GM23338 (cell line): Measurements from ENCODE around the gene HSD17B1. TPM values are rescaled to one million over a fixed set of nuclear protein-coding genes. Genes with fewer than 3 reads are reported as not detected.
A peak's percentile ranks its signal among the peaks of the same experiment; 100 is the strongest.

Source experiments
- ATAC-seq: fragments of 200-7000 bp; cut with Tn5 transposase; 3 replicates; pipeline ENCODE4 v1.9.1; 2020
- DNase-seq: peaks from one replicate; pipeline ENCODE4 v3.0.0-alpha.2; 2015; ENCODE audit warnings: low spot score
- H2AFZ ChIP-seq: fragments of 200-600 bp; sonication (generic); 2 replicates; pipeline ENCODE4 v1.8.0; 2016; ENCODE audit warnings: antibody characterized with exemption, mild to moderate bottlenecking, moderate library complexity
- H3F3A ChIP-seq: fragments of 200-600 bp; sonication (generic); replicated peaks from 2 replicates; pipeline ENCODE4 v1.8.0; 2017; ENCODE audit warnings: antibody characterized with exemption, mixed run types, low read depth
- H3K27ac ChIP-seq: fragments of 200-600 bp; sonication (generic); 2 replicates; pipeline ENCODE4 v1.6.1; 2016; ENCODE audit warnings: low read depth
- H3K27me3 ChIP-seq: fragments of 200-600 bp; sonication (generic); 2 replicates; pipeline ENCODE4 v1.8.0; 2016; ENCODE audit warnings: mild to moderate bottlenecking, mixed run types, moderate library complexity; ENCODE audit not compliant: insufficient read depth
- H3K36me3 ChIP-seq: fragments of 200-600 bp; sonication (generic); 2 replicates; pipeline ENCODE4 v1.8.0; 2016; ENCODE audit warnings: mild to moderate bottlenecking; ENCODE audit not compliant: insufficient read depth
- H3K4me1 ChIP-seq: fragments of 200-600 bp; sonication (generic); 2 replicates; pipeline ENCODE4 v1.8.0; 2016; ENCODE audit warnings: mild to moderate bottlenecking, moderate library complexity; ENCODE audit not compliant: insufficient read depth
- H3K4me2 ChIP-seq: fragments of 200-600 bp; sonication (generic); 2 replicates; pipeline ENCODE4 v1.7.1; 2017; ENCODE audit warnings: mixed run types
- H3K4me3 ChIP-seq: fragments of 200-600 bp; sonication (generic); 2 replicates; pipeline ENCODE4 v1.6.1; 2016; ENCODE audit warnings: mixed run types
- H3K79me2 ChIP-seq: fragments of 200-600 bp; sonication (generic); replicated peaks from 2 replicates; pipeline ENCODE4 v1.8.0; 2017; ENCODE audit warnings: mild to moderate bottlenecking; ENCODE audit not compliant: insufficient read depth
- H3K9me2 ChIP-seq: fragments of 200-600 bp; sonication (generic); 2 replicates; pipeline ENCODE4 v1.8.0; 2017; ENCODE audit not compliant: insufficient read depth
- H4K20me1 ChIP-seq: fragments of 200-600 bp; sonication (generic); replicated peaks from 2 replicates; pipeline ENCODE4 v1.8.0; 2017; ENCODE audit warnings: mild to moderate bottlenecking; ENCODE audit not compliant: insufficient read depth
- H3K27ac Mint-ChIP-seq: 2 replicates; pipeline ENCODE4 v1.8.0; 2020; ENCODE audit warnings: inconsistent platforms, mild to moderate bottlenecking, moderate library complexity, mixed read lengths
- H3K27me3 Mint-ChIP-seq: 3 replicates; pipeline ENCODE4 v1.8.0; 2022; ENCODE audit warnings: low read depth, mild to moderate bottlenecking, moderate library complexity, mixed read lengths, inconsistent platforms; ENCODE audit not compliant: insufficient read depth, poor library complexity
- H3K36me3 Mint-ChIP-seq: 3 replicates; pipeline ENCODE4 v1.8.0; 2021; ENCODE audit warnings: low read depth, mild to moderate bottlenecking, inconsistent platforms, moderate library complexity, mixed read lengths
- H3K4me1 Mint-ChIP-seq: 3 replicates; pipeline ENCODE4 v1.8.0; 2020; ENCODE audit warnings: mild to moderate bottlenecking, inconsistent platforms, mixed read lengths
- H3K4me3 Mint-ChIP-seq: 3 replicates; pipeline ENCODE4 v1.8.0; 2021; ENCODE audit warnings: moderate library complexity, mild to moderate bottlenecking, inconsistent platforms, mixed read lengths
- H3K9me3 Mint-ChIP-seq: 3 replicates; pipeline ENCODE4 v1.8.0; 2020; ENCODE audit warnings: moderate library complexity, mild to moderate bottlenecking, inconsistent platforms, mixed read lengths
- CREB1 ChIP-seq: fragments of 250-450 bp; sonication (Bioruptor Pico); IDR thresholded peaks from 2 replicates; pipeline ENCODE4 v1.5.0; 2020; ENCODE audit warnings: low read depth, mild to moderate bottlenecking, moderate library complexity
- EZH2 ChIP-seq: fragments of 200-600 bp; sonication (generic); IDR thresholded peaks from one replicate; pipeline ENCODE4 v1.8.0; 2017; ENCODE audit warnings: antibody characterized with exemption, mild to moderate bottlenecking, low read depth; ENCODE audit not compliant: unreplicated experiment
- EZH2phosphoT487 ChIP-seq: fragments of 200-600 bp; sonication (generic); IDR thresholded peaks from one replicate; pipeline ENCODE4 v1.8.1; 2018; ENCODE audit warnings: antibody characterized with exemption; ENCODE audit not compliant: unreplicated experiment
- JUNB ChIP-seq: IDR thresholded peaks from one replicate; pipeline ENCODE4 v1.6.1; 2016; ENCODE audit warnings: antibody characterized with exemption; ENCODE audit not compliant: unreplicated experiment
- NANOG ChIP-seq: IDR thresholded peaks from 2 replicates; pipeline ENCODE4 v1.6.1; 2016; ENCODE audit warnings: antibody characterized with exemption, borderline replicate concordance
- POLR2AphosphoS5 ChIP-seq: IDR thresholded peaks from 2 replicates; pipeline ENCODE4 v1.6.1; 2016; ENCODE audit warnings: antibody characterized with exemption, low read depth
- STAT1 ChIP-seq: IDR thresholded peaks from one replicate; pipeline ENCODE4 v1.6.1; 2016; ENCODE audit warnings: antibody characterized with exemption; ENCODE audit not compliant: unreplicated experiment
- ZNF114 ChIP-seq: fragments of 250-450 bp; sonication (Bioruptor Pico); IDR thresholded peaks from 2 replicates; pipeline ENCODE4 v1.5.0; 2020; ENCODE audit warnings: mild to moderate bottlenecking, moderate library complexity
- ZNF331 ChIP-seq: fragments of 250-450 bp; sonication (Bioruptor Pico); IDR thresholded peaks from 2 replicates; pipeline ENCODE4 v1.5.0; 2020; ENCODE audit warnings: low read depth, mild to moderate bottlenecking, moderate library complexity
- polyA plus RNA-seq: library from polyadenylated mRNA; unstranded; fragments of >200 nt; fragmentation: Nextera tagmentation; extraction: Ambion mirVana; gene quantifications from 2 replicates; pipeline ENCODE4 v1.2.1, GENCODE V29; 2016
- total RNA-seq: library from RNA; depleted of rRNA; stranded (reverse); fragments of >200 nt; shearing (Covaris generic); gene quantifications from 2 replicates; pipeline ENCODE4 v1.2.3, GENCODE V29; 2014
- TF ChIP-seq, protein P1 (sequence below): fragments of 250-450 bp; sonication (Bioruptor Pico); IDR thresholded peaks from 2 replicates; pipeline ENCODE4 v1.5.0; 2020; ENCODE audit warnings: mild to moderate bottlenecking, moderate library complexity
- TF ChIP-seq, protein P2 (sequence below): IDR thresholded peaks from one replicate; pipeline ENCODE4 v1.6.1; 2018; ENCODE audit warnings: antibody characterized with exemption; ENCODE audit not compliant: unreplicated experiment
- TF ChIP-seq, protein P3 (sequence below), 2 experiments: fragments of 200-600 bp in 1 of 2; sonication (generic) in 1 of 2; conservative IDR thresholded peaks; 2 replicates each; pipeline versions ENCODE4 v1.5.1 to v1.6.1; 2016 to 2017; ENCODE audit warnings: antibody characterized with exemption in 2 of 2, low read depth in 2 of 2, mild to moderate bottlenecking in 2 of 2, moderate library complexity in 1 of 2
- TF ChIP-seq, protein P4 (sequence below): IDR thresholded peaks from 2 replicates; pipeline ENCODE4 v1.6.1; 2016; ENCODE audit warnings: antibody characterized with exemption

HSD17B1 gene
- total and polyA plus RNA-seq, 2 experiments from 2014 or later: 0.97 to 1.7 TPM

DNA sequence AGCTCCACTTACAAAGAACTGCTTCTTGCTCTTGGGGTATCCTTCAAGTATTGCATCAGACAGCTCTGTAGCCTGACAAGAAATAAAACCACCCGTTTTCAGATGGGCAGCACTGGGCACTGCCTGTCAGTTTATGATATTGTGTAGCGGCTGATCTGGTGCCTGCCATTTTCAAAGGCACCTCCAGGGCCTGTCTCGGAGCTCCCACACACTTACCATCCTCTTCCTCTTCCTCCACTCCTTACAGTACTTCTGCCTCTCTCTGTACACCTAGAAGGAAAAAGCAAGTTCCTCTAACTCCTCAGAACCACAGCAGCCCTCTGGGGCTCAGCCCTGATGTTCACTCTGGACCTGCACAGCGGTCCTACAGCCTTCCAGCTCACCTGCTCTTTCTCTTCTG is 20.4 kb downstream of the HSD17B1 start:
- H3K36me3 Mint-ChIP-seq: peaks cover 82% of the 10 kb centered on the region

More for the DNA sequence above, 20.4 kb downstream of the HSD17B1 start:
- no peak for TF ChIP-seq CREB1 (CRISPR knock-in tag)
- TF ChIP-seq POLR2AphosphoS5: no peak
- TF ChIP-seq, protein P1, sequence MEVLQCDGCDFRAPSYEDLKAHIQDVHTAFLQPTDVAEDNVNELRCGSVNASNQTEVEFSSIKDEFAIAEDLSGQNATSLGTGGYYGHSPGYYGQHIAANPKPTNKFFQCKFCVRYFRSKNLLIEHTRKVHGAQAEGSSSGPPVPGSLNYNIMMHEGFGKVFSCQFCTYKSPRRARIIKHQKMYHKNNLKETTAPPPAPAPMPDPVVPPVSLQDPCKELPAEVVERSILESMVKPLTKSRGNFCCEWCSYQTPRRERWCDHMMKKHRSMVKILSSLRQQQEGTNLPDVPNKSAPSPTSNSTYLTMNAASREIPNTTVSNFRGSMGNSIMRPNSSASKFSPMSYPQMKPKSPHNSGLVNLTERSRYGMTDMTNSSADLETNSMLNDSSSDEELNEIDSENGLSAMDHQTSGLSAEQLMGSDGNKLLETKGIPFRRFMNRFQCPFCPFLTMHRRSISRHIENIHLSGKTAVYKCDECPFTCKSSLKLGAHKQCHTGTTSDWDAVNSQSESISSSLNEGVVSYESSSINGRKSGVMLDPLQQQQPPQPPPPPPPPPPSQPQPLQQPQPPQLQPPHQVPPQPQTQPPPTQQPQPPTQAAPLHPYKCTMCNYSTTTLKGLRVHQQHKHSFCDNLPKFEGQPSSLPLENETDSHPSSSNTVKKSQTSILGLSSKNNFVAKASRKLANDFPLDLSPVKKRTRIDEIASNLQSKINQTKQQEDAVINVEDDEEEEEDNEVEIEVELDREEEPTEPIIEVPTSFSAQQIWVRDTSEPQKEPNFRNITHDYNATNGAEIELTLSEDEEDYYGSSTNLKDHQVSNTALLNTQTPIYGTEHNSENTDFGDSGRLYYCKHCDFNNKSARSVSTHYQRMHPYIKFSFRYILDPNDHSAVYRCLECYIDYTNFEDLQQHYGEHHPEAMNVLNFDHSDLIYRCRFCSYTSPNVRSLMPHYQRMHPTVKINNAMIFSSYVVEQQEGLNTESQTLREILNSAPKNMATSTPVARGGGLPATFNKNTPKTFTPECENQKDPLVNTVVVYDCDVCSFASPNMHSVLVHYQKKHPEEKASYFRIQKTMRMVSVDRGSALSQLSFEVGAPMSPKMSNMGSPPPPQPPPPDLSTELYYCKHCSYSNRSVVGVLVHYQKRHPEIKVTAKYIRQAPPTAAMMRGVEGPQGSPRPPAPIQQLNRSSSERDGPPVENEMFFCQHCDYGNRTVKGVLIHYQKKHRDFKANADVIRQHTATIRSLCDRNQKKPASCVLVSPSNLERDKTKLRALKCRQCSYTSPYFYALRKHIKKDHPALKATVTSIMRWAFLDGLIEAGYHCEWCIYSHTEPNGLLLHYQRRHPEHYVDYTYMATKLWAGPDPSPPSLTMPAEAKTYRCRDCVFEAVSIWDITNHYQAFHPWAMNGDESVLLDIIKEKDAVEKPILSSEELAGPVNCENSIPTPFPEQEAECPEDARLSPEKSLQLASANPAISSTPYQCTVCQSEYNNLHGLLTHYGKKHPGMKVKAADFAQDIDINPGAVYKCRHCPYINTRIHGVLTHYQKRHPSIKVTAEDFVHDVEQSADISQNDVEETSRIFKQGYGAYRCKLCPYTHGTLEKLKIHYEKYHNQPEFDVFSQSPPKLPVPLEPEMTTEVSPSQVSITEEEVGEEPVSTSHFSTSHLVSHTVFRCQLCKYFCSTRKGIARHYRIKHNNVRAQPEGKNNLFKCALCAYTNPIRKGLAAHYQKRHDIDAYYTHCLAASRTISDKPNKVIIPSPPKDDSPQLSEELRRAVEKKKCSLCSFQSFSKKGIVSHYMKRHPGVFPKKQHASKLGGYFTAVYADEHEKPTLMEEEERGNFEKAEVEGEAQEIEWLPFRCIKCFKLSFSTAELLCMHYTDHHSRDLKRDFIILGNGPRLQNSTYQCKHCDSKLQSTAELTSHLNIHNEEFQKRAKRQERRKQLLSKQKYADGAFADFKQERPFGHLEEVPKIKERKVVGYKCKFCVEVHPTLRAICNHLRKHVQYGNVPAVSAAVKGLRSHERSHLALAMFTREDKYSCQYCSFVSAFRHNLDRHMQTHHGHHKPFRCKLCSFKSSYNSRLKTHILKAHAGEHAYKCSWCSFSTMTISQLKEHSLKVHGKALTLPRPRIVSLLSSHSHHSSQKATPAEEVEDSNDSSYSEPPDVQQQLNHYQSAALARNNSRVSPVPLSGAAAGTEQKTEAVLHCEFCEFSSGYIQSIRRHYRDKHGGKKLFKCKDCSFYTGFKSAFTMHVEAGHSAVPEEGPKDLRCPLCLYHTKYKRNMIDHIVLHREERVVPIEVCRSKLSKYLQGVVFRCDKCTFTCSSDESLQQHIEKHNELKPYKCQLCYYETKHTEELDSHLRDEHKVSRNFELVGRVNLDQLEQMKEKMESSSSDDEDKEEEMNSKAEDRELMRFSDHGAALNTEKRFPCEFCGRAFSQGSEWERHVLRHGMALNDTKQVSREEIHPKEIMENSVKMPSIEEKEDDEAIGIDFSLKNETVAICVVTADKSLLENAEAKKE (CRISPR knock-in tag): no peak
- TF ChIP-seq, protein P2, sequence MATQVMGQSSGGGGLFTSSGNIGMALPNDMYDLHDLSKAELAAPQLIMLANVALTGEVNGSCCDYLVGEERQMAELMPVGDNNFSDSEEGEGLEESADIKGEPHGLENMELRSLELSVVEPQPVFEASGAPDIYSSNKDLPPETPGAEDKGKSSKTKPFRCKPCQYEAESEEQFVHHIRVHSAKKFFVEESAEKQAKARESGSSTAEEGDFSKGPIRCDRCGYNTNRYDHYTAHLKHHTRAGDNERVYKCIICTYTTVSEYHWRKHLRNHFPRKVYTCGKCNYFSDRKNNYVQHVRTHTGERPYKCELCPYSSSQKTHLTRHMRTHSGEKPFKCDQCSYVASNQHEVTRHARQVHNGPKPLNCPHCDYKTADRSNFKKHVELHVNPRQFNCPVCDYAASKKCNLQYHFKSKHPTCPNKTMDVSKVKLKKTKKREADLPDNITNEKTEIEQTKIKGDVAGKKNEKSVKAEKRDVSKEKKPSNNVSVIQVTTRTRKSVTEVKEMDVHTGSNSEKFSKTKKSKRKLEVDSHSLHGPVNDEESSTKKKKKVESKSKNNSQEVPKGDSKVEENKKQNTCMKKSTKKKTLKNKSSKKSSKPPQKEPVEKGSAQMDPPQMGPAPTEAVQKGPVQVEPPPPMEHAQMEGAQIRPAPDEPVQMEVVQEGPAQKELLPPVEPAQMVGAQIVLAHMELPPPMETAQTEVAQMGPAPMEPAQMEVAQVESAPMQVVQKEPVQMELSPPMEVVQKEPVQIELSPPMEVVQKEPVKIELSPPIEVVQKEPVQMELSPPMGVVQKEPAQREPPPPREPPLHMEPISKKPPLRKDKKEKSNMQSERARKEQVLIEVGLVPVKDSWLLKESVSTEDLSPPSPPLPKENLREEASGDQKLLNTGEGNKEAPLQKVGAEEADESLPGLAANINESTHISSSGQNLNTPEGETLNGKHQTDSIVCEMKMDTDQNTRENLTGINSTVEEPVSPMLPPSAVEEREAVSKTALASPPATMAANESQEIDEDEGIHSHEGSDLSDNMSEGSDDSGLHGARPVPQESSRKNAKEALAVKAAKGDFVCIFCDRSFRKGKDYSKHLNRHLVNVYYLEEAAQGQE: no peak
- TF ChIP-seq, protein P3, sequence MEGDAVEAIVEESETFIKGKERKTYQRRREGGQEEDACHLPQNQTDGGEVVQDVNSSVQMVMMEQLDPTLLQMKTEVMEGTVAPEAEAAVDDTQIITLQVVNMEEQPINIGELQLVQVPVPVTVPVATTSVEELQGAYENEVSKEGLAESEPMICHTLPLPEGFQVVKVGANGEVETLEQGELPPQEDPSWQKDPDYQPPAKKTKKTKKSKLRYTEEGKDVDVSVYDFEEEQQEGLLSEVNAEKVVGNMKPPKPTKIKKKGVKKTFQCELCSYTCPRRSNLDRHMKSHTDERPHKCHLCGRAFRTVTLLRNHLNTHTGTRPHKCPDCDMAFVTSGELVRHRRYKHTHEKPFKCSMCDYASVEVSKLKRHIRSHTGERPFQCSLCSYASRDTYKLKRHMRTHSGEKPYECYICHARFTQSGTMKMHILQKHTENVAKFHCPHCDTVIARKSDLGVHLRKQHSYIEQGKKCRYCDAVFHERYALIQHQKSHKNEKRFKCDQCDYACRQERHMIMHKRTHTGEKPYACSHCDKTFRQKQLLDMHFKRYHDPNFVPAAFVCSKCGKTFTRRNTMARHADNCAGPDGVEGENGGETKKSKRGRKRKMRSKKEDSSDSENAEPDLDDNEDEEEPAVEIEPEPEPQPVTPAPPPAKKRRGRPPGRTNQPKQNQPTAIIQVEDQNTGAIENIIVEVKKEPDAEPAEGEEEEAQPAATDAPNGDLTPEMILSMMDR (conservative IDR thresholded peaks at IDR 0.05; ENCODE audit: low read depth in 2 of 2): no peak
- TF ChIP-seq JUNB: no peak
- TF ChIP-seq ZNF331 (CRISPR knock-in tag): no peak
- TF ChIP-seq NANOG: no peak
- TF ChIP-seq, protein P4, sequence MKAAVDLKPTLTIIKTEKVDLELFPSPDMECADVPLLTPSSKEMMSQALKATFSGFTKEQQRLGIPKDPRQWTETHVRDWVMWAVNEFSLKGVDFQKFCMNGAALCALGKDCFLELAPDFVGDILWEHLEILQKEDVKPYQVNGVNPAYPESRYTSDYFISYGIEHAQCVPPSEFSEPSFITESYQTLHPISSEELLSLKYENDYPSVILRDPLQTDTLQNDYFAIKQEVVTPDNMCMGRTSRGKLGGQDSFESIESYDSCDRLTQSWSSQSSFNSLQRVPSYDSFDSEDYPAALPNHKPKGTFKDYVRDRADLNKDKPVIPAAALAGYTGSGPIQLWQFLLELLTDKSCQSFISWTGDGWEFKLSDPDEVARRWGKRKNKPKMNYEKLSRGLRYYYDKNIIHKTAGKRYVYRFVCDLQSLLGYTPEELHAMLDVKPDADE: no peak
- TF ChIP-seq STAT1: no peak
- no peak for TF ChIP-seq ZNF114 (CRISPR knock-in tag)
- no peak for TF ChIP-seq EZH2phosphoT487
- no peak for TF ChIP-seq EZH2
- Histone ChIP-seq H2AFZ (no peak overlapping the region), H4K20me1 (peaks cover 14% of the 10 kb centered on the region), H3K79me2 (peaks cover 22% of the 10 kb centered on the region), H3K4me1 (peaks cover 8% of the 10 kb centered on the region), H3K4me3 (no peak overlapping the region), H3F3A (peaks cover 60% of the 10 kb centered on the region), H3K27ac (no peak overlapping the region), H3K4me2 (no peak overlapping the region), H3K36me3 (peaks cover 41% of the 10 kb centered on the region), H3K9me2 (no peaks in the 10 kb centered on the region), H3K27me3 (no peaks in the 10 kb centered on the region)
- ATAC-seq (no peak), DNase-seq (no peak)
- Mint-ChIP-seq H3K9me3 (no peaks in the 10 kb centered on the region), H3K4me1 (peaks cover 13% of the 10 kb centered on the region), H3K27ac (peak overlapping the region; percentile 82), H3K27me3 (peaks cover 10% of the 10 kb centered on the region), H3K4me3 (no peak overlapping the region; the same call in 2 of the 3 replicates)
